ENCODE results near the gene CERS6. TPM values are rescaled to one million over a fixed set of nuclear protein-coding genes. Genes with fewer than 3 reads are reported as not detected.
"Not testable (repeated sequence)": the region's sequence is repeated elsewhere in the genome, so short reads cannot be mapped to it uniquely, and the experiment has no call there.

CERS6 gene
- total RNA-seq, 1 donor from 2014 or later: 36.4 TPM

DNA sequence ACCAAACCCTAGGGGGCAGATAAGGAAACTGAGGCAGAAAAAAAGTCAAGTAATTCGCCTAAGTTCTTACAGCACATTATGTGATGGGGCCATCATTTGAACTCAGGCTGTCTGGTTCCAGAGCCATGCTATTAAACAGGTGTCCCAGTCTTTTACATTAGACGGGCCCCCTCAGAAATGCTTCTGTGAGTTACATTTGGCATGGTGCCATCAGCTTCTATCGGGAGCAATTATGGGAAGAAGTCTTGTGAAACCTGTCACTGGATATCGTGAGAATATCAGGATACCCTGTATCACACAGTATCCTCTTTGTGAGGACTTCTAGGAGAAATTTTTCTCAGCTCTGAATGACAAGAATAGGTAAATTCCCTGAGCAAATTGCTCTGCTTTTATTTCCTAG, 202.6 kb downstream of the CERS6 start:
- H3K36me3 Mint-ChIP-seq (ENCODE audit: low read depth, unreplicated experiment): peaks cover 6% of the 10 kb centered on the region
- H3K9me3 Mint-ChIP-seq (ENCODE audit: unreplicated experiment): no peaks in the 10 kb centered on the region
- DNase-seq (ENCODE audit: low spot score): no peak
- H3K27ac Mint-ChIP-seq (ENCODE audit: unreplicated experiment): no peak overlapping the region
- peaks cover 9% of the 10 kb centered on the region for H3K4me1 Mint-ChIP-seq (ENCODE audit: unreplicated experiment)
- TF ChIP-seq, protein P1, sequence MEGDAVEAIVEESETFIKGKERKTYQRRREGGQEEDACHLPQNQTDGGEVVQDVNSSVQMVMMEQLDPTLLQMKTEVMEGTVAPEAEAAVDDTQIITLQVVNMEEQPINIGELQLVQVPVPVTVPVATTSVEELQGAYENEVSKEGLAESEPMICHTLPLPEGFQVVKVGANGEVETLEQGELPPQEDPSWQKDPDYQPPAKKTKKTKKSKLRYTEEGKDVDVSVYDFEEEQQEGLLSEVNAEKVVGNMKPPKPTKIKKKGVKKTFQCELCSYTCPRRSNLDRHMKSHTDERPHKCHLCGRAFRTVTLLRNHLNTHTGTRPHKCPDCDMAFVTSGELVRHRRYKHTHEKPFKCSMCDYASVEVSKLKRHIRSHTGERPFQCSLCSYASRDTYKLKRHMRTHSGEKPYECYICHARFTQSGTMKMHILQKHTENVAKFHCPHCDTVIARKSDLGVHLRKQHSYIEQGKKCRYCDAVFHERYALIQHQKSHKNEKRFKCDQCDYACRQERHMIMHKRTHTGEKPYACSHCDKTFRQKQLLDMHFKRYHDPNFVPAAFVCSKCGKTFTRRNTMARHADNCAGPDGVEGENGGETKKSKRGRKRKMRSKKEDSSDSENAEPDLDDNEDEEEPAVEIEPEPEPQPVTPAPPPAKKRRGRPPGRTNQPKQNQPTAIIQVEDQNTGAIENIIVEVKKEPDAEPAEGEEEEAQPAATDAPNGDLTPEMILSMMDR (IDR thresholded peaks at IDR 0.05; ENCODE audit: unreplicated experiment): no peak
- no peak overlapping the region for H3K4me3 Mint-ChIP-seq (ENCODE audit: unreplicated experiment)
- H3K27me3 Mint-ChIP-seq (ENCODE audit: unreplicated experiment): peaks cover 2% of the 10 kb centered on the region

GRCh38 chr2:168660870-168661862, 205.1 kb downstream of the CERS6 start:
- no peak overlapping the region for H3K4me3 Mint-ChIP-seq (ENCODE audit: unreplicated experiment)
- H3K36me3 Mint-ChIP-seq (ENCODE audit: low read depth, unreplicated experiment): peaks cover under 1% of the 10 kb centered on the region
- no peak for DNase-seq (ENCODE audit: low spot score)
- no peak overlapping the region for H3K27ac Mint-ChIP-seq (ENCODE audit: unreplicated experiment)
- no peaks in the 10 kb centered on the region for H3K27me3 Mint-ChIP-seq (ENCODE audit: unreplicated experiment)
- TF ChIP-seq, protein P1 (IDR thresholded peaks at IDR 0.05; ENCODE audit: unreplicated experiment): no peak
- peaks cover 15% of the 10 kb centered on the region for H3K4me1 Mint-ChIP-seq (ENCODE audit: unreplicated experiment)
- no peaks in the 10 kb centered on the region for H3K9me3 Mint-ChIP-seq (ENCODE audit: unreplicated experiment)

DNA sequence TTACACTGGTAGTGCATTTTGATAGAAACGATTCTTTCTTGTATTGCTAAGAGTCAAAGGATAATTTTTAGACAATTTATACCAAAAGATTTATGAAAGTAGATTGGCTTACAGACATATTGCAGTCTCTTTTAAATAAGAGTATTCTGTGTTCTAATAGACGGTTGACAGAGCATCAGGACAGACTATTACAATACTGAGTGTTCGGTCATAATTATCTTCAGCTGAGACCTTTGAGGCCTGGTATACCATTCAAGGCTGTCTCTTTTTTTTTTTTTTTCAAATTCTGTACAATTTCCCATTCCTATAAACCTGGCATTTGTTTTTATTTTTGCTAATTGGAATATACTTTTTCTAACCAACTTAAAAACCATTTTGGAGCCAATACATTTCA, 205.8 kb downstream of the CERS6 start:
- Mint-ChIP-seq H3K9me3 (ENCODE audit: unreplicated experiment) (no peaks in the 10 kb centered on the region), H3K4me3 (ENCODE audit: unreplicated experiment) (no peak overlapping the region), H3K27me3 (ENCODE audit: unreplicated experiment) (no peaks in the 10 kb centered on the region), H3K36me3 (ENCODE audit: low read depth, unreplicated experiment) (no peaks in the 10 kb centered on the region), H3K4me1 (ENCODE audit: unreplicated experiment) (peaks cover 15% of the 10 kb centered on the region), H3K27ac (ENCODE audit: unreplicated experiment) (no peak overlapping the region)
- TF ChIP-seq, protein P1 (IDR thresholded peaks at IDR 0.05; ENCODE audit: unreplicated experiment): no peak
- DNase-seq (ENCODE audit: low spot score): no peak

- no peaks in the 10 kb centered on the region for H3K9me3 Mint-ChIP-seq (ENCODE audit: unreplicated experiment)
- no peak overlapping the region for H3K27ac Mint-ChIP-seq (ENCODE audit: unreplicated experiment)
- no peak for DNase-seq (ENCODE audit: low spot score)
- H3K4me1 Mint-ChIP-seq (ENCODE audit: unreplicated experiment): peaks cover 19% of the 10 kb centered on the region
- no peaks in the 10 kb centered on the region for H3K36me3 Mint-ChIP-seq (ENCODE audit: low read depth, unreplicated experiment)
- TF ChIP-seq, protein P1 (IDR thresholded peaks at IDR 0.05; ENCODE audit: unreplicated experiment): no peak
- H3K27me3 Mint-ChIP-seq (ENCODE audit: unreplicated experiment): no peaks in the 10 kb centered on the region
- no peak overlapping the region for H3K4me3 Mint-ChIP-seq (ENCODE audit: unreplicated experiment)
Measured at GRCh38 chr2:168662651-168663208, 206.7 kb downstream of the CERS6 start.

GRCh38 chr2:168663993-168664392, 207.9 kb downstream of the CERS6 start:
- no peak for DNase-seq (ENCODE audit: low spot score)
- Mint-ChIP-seq H3K4me1 (ENCODE audit: unreplicated experiment) (peaks cover 19% of the 10 kb centered on the region), H3K27me3 (ENCODE audit: unreplicated experiment) (no peaks in the 10 kb centered on the region), H3K9me3 (ENCODE audit: unreplicated experiment) (no peaks in the 10 kb centered on the region), H3K4me3 (ENCODE audit: unreplicated experiment) (no peak overlapping the region), H3K27ac (ENCODE audit: unreplicated experiment) (no peak overlapping the region), H3K36me3 (ENCODE audit: low read depth, unreplicated experiment) (no peaks in the 10 kb centered on the region)
- TF ChIP-seq, protein P1 (IDR thresholded peaks at IDR 0.05; ENCODE audit: unreplicated experiment): no peak

- not testable (repeated sequence) for DNase-seq (ENCODE audit: low spot score); H3K4me3 Mint-ChIP-seq (ENCODE audit: unreplicated experiment); H3K27me3 Mint-ChIP-seq (ENCODE audit: unreplicated experiment); H3K27ac Mint-ChIP-seq (ENCODE audit: unreplicated experiment); H3K36me3 Mint-ChIP-seq (ENCODE audit: low read depth, unreplicated experiment); H3K9me3 Mint-ChIP-seq (ENCODE audit: unreplicated experiment)
- H3K4me1 Mint-ChIP-seq (ENCODE audit: unreplicated experiment): peaks cover 19% of the 10 kb centered on the region
Measured at GRCh38 chr2:168664715-168665114, 208.6 kb downstream of the CERS6 start.

Data from endothelial cell (in vitro differentiated cells).